GM06990 (cell line): ENCODE results near the gene APPBP2.
A peak's percentile ranks its signal among the peaks of the same experiment; 100 is the strongest.
"Not testable (repeated sequence)": the region's sequence is repeated elsewhere in the genome, so short reads cannot be mapped to it uniquely, and the experiment has no call there.

Source experiments
- DNase-seq: peaks from one replicate; pipeline ENCODE4 v3.0.0-alpha.2; 2011; ENCODE audit not compliant: insufficient read length; ENCODE audit errors: extremely low read depth
- H3K27me3 ChIP-seq: replicated peaks from 2 replicates; pipeline ENCODE4 v1.6.0; 2011; ENCODE audit warnings: low read length; ENCODE audit not compliant: control insufficient read depth, insufficient read depth
- H3K36me3 ChIP-seq: 2 replicates; pipeline ENCODE4 v1.5.1; 2011; ENCODE audit warnings: low read length; ENCODE audit not compliant: control insufficient read depth, insufficient read depth
- H3K4me3 ChIP-seq: replicated peaks from 2 replicates; pipeline ENCODE4 v1.5.1; 2011; ENCODE audit warnings: low read depth, mild to moderate bottlenecking, control low read depth, low read length
- CTCF ChIP-seq: IDR thresholded peaks from 2 replicates; pipeline ENCODE4 v1.5.1; 2011; ENCODE audit warnings: low read length, control low read depth, mild to moderate bottlenecking, inconsistent platforms; ENCODE audit not compliant: insufficient read depth, poor library complexity, severe bottlenecking

APPBP2 gene

GRCh38 chr17:60442271-60443173 is 83.5 kb downstream of the APPBP2 start:
- no peaks in the 10 kb centered on the region for H3K27me3 ChIP-seq
- H3K4me3 ChIP-seq = no peak overlapping the region
- TF ChIP-seq CTCF = no peak
- H3K36me3 ChIP-seq = peaks cover 1% of the 10 kb centered on the region
- no peak for DNase-seq

GRCh38 chr17:60439501-60439900 is 86.5 kb downstream of the APPBP2 start:
- Histone ChIP-seq H3K36me3 (no peaks in the 10 kb centered on the region), H3K27me3 (no peaks in the 10 kb centered on the region), H3K4me3 (no peak overlapping the region)
- TF ChIP-seq CTCF = no peak
- no peak for DNase-seq

GRCh38 chr17:60436676-60437075 is 89.4 kb downstream of the APPBP2 start:
- TF ChIP-seq CTCF = no peak
- no peak overlapping the region for H3K4me3 ChIP-seq
- H3K27me3 ChIP-seq = no peaks in the 10 kb centered on the region
- H3K36me3 ChIP-seq = no peaks in the 10 kb centered on the region
- no peak for DNase-seq

- H3K27me3 ChIP-seq = no peaks in the 10 kb centered on the region
- H3K36me3 ChIP-seq = no peaks in the 10 kb centered on the region
- no peak for DNase-seq
- TF ChIP-seq CTCF = peak; percentile 72
- H3K4me3 ChIP-seq = no peak overlapping the region
Observed at GRCh38 chr17:60435244-60436167, 90.5 kb downstream of the APPBP2 start.

GRCh38 chr17:60433021-60433997 is 92.7 kb downstream of the APPBP2 start:
- not testable (repeated sequence) for DNase-seq, H3K4me3 ChIP-seq, H3K27me3 ChIP-seq, H3K36me3 ChIP-seq

GRCh38 chr17:60430561-60430960 is 95.5 kb downstream of the APPBP2 start:
- not testable (repeated sequence) for DNase-seq, H3K27me3 ChIP-seq, H3K4me3 ChIP-seq

GRCh38 chr17:60428491-60428890 is 97.6 kb downstream of the APPBP2 start:
- H3K4me3 ChIP-seq, DNase-seq, H3K27me3 ChIP-seq, H3K36me3 ChIP-seq: not testable (repeated sequence)

More at GRCh38 chr17:60430561-60430960, 95.5 kb downstream of the APPBP2 start:
- not testable (repeated sequence) for H3K36me3 ChIP-seq
